SK-N-DZ (cell line): ENCODE measurements around the gene LIMCH1. TPM values are rescaled to one million over a fixed set of nuclear protein-coding genes. Genes with fewer than 3 reads are reported as not detected.
"Not testable (repeated sequence)": the region's sequence is repeated elsewhere in the genome, so short reads cannot be mapped to it uniquely, and the experiment has no call there.

Experiments used
- DNase-seq: peaks from one replicate; pipeline ENCODE4 v3.0.0-alpha.2; 2015; ENCODE audit warnings: low spot score
- polyA plus RNA-seq, 2 experiments: library from polyadenylated mRNA; depleted of rRNA; stranded (reverse); fragments of >200 nt; gene quantifications; 2 replicates each; pipeline ENCODE4 v1.2.3, GENCODE V29; 2014

Gene LIMCH1, protein sequence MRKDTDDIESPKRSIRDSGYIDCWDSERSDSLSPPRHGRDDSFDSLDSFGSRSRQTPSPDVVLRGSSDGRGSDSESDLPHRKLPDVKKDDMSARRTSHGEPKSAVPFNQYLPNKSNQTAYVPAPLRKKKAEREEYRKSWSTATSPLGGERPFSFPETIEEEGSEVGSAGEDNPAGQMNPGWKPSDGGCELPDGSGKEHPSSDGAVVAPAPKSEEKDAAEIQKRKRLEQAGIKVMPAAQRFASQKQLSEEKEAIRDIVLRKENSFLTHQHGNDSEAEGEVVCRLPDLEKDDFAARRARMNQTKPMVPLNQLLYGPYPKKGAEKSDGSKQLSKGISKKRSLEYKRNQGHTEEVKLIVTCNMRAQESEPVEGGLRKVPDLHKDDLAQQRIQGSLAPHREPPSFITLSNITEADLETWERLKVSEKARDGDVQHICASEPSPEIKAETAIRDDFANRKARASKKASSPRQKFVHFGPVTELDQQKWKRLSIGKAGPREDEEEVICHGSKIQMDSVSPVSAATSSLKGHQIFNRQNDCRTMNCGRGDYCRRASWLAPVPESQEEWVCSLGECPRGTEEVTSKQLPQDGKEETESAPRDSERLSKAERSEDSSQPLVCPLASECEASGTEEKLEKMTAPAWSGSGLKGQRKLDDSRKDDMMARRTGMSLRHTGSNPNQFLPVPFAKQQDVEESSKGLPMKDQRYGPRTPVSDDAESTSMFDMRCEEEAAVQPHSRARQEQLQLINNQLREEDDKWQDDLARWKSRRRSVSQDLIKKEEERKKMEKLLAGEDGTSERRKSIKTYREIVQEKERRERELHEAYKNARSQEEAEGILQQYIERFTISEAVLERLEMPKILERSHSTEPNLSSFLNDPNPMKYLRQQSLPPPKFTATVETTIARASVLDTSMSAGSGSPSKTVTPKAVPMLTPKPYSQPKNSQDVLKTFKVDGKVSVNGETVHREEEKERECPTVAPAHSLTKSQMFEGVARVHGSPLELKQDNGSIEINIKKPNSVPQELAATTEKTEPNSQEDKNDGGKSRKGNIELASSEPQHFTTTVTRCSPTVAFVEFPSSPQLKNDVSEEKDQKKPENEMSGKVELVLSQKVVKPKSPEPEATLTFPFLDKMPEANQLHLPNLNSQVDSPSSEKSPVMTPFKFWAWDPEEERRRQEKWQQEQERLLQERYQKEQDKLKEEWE (N-terminal part only)
- polyA plus RNA-seq (2014; cell fraction: cytosol; rRNA removed) = 28.0 and 38.5 TPM in 2 replicates
- 45.5 and 57.4 TPM in 2 replicates for polyA plus RNA-seq (2014; cell fraction: nucleus; rRNA removed)

- no peak for DNase-seq
Measured at GRCh38 chr4:41538017-41538733, at the start of gene LIMCH1. Gene LIMCH1, plus strand, starts transcription at chr4:41538157. Its CDS starts 67,839 bp downstream, at chr4:41605996.

- DNase-seq = not testable (repeated sequence)
Measured at GRCh38 chr4:41491081-41491576, 46.8 kb upstream of the LIMCH1 start.

DNA sequence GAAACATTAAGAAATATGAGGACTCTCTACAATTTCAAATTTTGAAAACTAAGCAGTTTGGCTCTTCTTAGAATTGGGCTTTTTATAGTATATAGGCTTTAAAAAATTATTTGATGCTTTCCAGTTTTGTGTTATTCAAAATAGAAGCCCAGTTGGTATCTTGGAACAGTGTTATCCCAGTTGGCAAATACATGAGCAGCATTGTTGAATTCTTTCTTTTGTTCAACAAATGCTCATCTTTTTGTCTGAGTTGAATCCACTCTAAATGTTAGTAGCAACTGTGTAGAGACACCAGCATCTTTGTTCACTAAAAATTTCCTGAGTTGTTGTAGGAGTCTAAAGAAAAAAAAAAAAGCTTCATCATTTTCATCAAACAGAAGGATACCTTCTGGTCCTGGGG lies 41.0 kb upstream of the LIMCH1 start:
- no peak for DNase-seq

DNA sequence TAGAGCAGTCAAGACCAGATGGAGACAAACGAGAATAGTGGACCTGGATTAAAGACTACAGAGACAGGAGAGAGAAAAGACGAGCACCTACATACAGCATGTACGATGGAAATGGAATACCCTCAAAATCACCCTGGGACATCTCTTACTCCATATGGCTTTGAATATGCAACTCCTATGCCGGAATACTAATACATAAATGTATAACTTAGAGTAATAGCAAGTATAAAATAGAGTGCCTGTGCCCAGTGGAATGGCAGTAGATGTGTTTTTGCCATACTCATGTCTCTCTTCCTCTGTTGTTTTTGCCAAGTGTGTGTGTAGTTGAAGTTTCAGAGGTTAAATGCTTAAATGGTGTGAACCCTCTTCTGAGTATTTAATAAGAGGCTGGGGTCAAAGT lies 39.8 kb upstream of the LIMCH1 start:
- no peak for DNase-seq

GRCh38 chr4:41504167-41504818 lies 33.7 kb upstream of the LIMCH1 start:
- DNase-seq = no peak

DNA sequence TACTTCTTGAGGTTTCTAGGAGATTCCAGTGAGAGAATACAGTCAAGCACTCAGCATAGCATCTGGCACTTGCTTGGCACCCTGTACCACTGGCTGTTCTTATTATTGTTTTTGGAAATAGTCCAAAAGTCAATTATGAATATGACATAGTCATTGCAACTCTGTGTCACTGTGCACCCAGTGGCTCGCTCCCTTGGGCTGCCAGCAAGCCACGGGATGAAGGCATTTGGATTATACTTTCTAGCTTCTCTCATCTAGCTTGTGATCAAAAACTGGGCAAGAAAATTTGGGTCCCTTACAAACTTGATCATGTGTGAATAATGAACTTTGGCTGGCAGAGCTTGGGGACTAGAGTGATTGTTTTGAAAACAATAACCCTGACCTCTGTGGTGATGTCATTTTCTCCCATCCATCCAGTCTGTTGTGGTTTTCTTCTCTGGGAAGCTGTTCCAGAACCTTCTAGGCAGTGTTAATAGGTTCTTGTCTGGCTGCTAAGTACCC lies 32.7 kb upstream of the LIMCH1 start:
- no peak for DNase-seq

GRCh38 chr4:41506130-41506529 lies 31.8 kb upstream of the LIMCH1 start:
- DNase-seq = peak; percentile 17

GRCh38 chr4:41507291-41507947 lies 30.5 kb upstream of the LIMCH1 start:
- no peak for DNase-seq

DNA sequence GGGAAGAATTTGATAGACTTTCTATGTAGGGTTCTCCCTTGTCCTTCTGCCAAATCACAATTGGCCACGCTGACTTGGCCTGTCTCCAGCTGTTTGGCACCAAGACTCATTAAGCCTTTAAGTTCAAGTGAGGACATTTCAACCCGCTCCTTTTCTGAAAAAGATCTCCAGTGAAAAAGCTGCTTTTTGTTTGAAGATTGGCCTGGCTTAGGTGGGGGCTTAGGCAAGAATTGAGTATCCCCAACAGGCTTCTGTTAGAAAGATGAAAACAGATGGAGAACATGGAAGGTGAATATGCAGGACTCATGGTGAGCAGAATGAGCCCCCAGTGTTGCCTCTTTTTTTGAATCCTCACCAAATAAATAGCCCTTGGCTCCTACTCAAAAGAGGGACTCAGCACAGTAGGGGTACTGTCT lies 28.5 kb upstream of the LIMCH1 start:
- no peak for DNase-seq

GRCh38 chr4:41510179-41510578 lies 27.8 kb upstream of the LIMCH1 start:
- no peak for DNase-seq

DNA sequence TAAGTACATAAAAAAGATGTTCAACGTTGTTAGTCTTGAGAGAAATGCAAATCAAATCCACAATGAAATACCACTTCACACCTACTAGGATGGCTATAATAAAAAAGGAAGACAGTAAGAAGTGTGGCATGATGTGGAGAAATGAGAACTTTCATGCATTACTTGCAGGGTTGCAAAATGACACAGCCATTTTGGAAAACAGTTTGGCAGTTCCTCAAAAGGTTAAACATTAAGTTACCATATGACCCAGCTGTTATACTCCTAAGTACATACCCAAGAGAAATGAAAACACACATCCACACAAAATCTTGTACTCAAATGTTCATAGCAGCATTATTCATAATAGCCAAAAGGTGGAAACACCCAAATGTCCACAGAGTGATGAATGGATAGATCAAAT lies 25.8 kb upstream of the LIMCH1 start:
- no peak for DNase-seq

DNA sequence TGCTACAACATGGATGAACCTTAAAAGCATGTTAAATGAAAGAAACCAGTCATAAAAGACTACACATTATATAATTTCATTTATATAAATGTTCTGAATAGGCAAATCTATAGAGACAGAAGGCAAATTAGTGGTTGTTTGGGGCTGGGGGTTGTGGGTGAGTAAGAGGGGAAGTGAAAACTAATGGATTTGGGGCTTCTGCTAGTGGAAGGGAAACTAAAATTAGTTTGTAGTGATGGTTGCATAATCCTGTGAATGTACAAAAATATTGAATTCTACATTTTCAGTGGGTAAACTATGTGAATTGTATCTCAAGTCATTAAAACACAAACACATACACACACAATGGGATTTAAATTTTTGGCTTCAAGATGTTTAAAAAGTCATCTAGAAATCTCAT lies 25.4 kb upstream of the LIMCH1 start:
- no peak for DNase-seq

DNA sequence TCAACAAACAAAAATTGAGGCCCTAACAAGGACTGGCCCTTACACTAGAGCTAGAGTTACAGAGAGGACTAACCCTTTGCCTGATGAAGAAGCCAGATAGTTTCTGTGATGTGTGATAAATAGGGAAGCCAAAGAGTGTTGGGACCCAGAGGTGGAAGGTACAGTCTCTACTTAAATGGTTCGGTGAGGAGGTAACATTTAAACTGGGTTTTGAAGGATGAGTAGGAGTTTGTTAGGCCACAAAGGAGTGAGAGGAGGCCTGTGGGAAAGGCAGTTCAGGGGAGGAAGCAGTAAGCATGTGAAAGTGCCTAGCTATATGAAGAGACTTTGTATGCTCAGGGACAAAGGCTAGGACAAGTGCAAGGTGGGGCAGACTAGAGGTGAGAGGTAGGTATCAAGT lies 23.8 kb upstream of the LIMCH1 start:
- no peak for DNase-seq

DNA sequence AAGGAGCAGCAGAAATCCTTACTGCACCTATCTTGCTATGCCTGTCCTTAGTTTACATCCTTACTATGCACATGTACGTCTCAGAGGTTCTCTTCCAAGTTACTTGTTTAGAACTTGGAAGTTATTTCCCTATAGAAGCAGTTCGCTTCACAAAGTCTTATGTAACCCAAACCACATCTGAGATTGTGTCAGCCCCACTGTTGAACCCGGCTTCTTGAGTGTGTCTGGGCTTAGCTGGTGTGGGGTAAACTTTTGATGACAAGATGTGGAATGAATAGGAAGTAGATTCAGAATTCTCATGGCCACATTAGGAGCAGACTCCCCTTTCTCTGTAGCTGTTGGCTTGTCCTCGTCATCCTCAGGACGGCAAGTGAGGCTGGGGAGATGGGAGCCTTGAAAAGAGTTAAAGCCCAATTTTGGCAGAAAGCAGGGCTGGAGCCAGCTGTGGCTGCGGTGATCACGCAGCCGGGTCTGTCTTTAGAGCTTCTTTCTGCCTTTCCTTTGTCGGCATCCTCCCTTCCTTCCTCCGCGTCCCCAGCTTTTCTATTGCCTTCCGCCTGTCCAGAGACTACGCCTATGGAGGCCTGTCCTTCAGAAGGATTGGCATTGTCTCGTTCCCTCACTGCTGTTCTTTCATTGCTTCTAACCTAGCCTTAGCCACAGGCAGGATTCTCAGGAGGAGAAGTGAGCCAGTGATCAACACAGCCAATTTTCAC lies 23.0 kb upstream of the LIMCH1 start:
- DNase-seq = no peak

DNA sequence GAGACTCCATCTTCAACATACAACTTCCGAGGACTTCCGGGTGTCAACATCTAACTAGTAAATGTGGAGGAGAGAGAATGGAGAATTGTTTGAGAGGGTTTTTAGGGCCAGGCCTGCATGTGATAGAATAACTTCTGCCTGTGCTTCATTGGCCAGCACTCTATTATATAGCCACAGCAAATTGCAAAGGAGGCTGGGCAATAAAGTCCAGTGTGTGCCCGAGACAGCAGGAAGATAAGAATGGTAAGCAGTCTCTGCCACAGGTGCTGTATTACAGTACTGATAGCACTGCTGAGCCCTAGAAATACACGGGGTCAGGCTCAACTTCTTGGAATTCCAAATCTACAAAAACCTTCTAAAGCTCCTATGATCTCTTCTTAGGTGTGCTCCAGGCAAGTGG lies 20.8 kb upstream of the LIMCH1 start:
- no peak for DNase-seq

- DNase-seq = peak; percentile 70
Measured at GRCh38 chr4:41517747-41518146, 20.2 kb upstream of the LIMCH1 start.

- peak; percentile 58 for DNase-seq
Measured at GRCh38 chr4:41524425-41524824, 13.5 kb upstream of the LIMCH1 start.

GRCh38 chr4:41525129-41525528 lies 12.8 kb upstream of the LIMCH1 start:
- DNase-seq = no peak

DNA sequence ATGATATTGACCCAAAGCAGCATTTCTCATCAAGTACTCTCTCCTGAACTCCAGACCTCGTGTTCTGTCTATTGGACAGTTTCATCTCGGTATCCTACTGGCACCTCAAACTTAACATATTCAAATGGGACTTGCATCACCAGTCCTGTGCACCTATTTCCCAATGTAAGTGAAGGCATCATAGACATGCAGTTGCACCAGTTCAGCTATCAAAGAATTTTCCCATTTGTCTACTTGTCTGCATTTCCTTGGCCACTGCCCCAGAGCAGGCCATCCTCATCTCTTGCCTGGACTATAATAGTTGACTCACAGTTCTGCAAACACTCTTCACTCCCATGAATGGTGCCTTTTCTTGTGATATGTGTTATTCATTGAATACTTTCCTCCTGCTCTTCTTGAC lies 11.3 kb upstream of the LIMCH1 start:
- no peak for DNase-seq
